HCT116 (cell line): ENCODE measurements around the gene ETNK2. TPM values are rescaled to one million over a fixed set of nuclear protein-coding genes. Genes with fewer than 3 reads are reported as not detected.

Source experiments
- ATAC-seq: fragments of 200-7000 bp; cut with Tn5 transposase; 2 replicates; pipeline ENCODE4 v1.9.1; 2020; ENCODE audit warnings: mild to moderate bottlenecking, moderate library complexity
- BruUV-seq: library from RNA; stranded (reverse); fragments of 400-500 nt; replicated peaks from 2 replicates; lab custom pipeline; 2021; lab: Mats Ljungman, UMichigan
- CTCF ChIA-PET: fragments of 300-600 bp; sonication (Branson Sonifier 250); formaldehyde crosslinking; loops from one replicate; lab custom pipeline; 2021; ENCODE audit warnings: antibody characterized with exemption; lab: Charles Lee
- POLR2A ChIA-PET: fragments of 300-600, 350-600 bp; sonication (Branson Sonifier 250); formaldehyde crosslinking; loops from one replicate; lab custom pipeline; 2021; ENCODE audit warnings: antibody characterized with exemption; lab: Charles Lee
- RAD21 ChIA-PET, 2 experiments: fragments of 300-600 bp; sonication (Branson Sonifier 250); formaldehyde crosslinking; loops; one replicate each; lab custom pipeline; 2023; ENCODE audit warnings: low total read pairs in 2 of 2; ENCODE audit not compliant: uncharacterized antibody in 2 of 2, unreplicated experiment in 2 of 2, low non-redundant PET in 1 of 2; lab: Charles Lee
- DNase-seq: peaks from one replicate; pipeline ENCODE4 v3.0.0-alpha.2; 2010; ENCODE audit warnings: low read depth, low spot score
- H2AFZ ChIP-seq: fragments of 200-600 bp; shearing (Covaris generic), sonication (generic); 2 replicates; pipeline ENCODE4 v1.6.1; 2017; ENCODE audit warnings: low read depth, mixed run types, mixed read lengths, antibody characterized with exemption, low read length; ENCODE audit not compliant: poor library complexity, severe bottlenecking
- H3K27ac ChIP-seq: 2 replicates; pipeline ENCODE4 v1.5.1; 2012; ENCODE audit warnings: low read depth, low read length
- H3K27me3 ChIP-seq: fragments of 200-600 bp; sonication (generic); 2 replicates; pipeline ENCODE4 v1.6.1; 2016; ENCODE audit warnings: mixed run types, low read length, mixed read lengths; ENCODE audit not compliant: insufficient read depth
- H3K36me3 ChIP-seq, 2 experiments: fragments of 200-500 bp in 1 of 2; fragments of 200-600 bp in 1 of 2; sonication (Bioruptor generic) in 1 of 2; sonication (generic) in 1 of 2; 2 replicates each; pipeline versions ENCODE4 v1.5.1 to v1.6.1; 2014 to 2016; ENCODE audit warnings: low read length in 2 of 2, inconsistent platforms in 1 of 2, mixed read lengths in 1 of 2, mixed run types in 1 of 2; ENCODE audit not compliant: insufficient read depth in 2 of 2, control insufficient read depth in 1 of 2
- H3K4me1 ChIP-seq, 2 experiments: fragments of 200-600 bp in 1 of 2; sonication (generic) in 1 of 2; 2 replicates each; pipeline versions ENCODE4 v1.5.1 to v1.6.1; 2012 to 2017; ENCODE audit warnings: low read length in 2 of 2, inconsistent platforms in 1 of 2, mild to moderate bottlenecking in 1 of 2, mixed read lengths in 1 of 2, mixed run types in 1 of 2, moderate library complexity in 1 of 2; ENCODE audit not compliant: insufficient read depth in 2 of 2, control insufficient read depth in 1 of 2
- H3K4me2 ChIP-seq: fragments of 200-600 bp; sonication (generic); 2 replicates; pipeline ENCODE4 v1.6.1; 2017; ENCODE audit warnings: mixed run types, low read length, mixed read lengths
- H3K4me3 ChIP-seq, 2 experiments: fragments of 200-600 bp in 1 of 2; sonication (generic) in 1 of 2; replicated peaks in 1 of 2; 2 replicates each; pipeline ENCODE4 v1.5.1; 2011 to 2016; ENCODE audit warnings: low read length in 2 of 2, control low read depth in 1 of 2, low read depth in 1 of 2, mild to moderate bottlenecking in 1 of 2, mixed read lengths in 1 of 2, mixed run types in 1 of 2
- H3K79me2 ChIP-seq: fragments of 200-600 bp; sonication (generic); 2 replicates; pipeline ENCODE4 v1.6.1; 2017; ENCODE audit warnings: mild to moderate bottlenecking, mixed run types, low read length, moderate library complexity, mixed read lengths; ENCODE audit not compliant: insufficient read depth
- H3K9ac ChIP-seq: fragments of 200-600 bp; sonication (generic); 2 replicates; pipeline ENCODE4 v1.6.1; 2016; ENCODE audit warnings: low read length, mixed read lengths
- H3K9me2 ChIP-seq: fragments of 200-600 bp; sonication (generic), shearing (Covaris generic); 2 replicates; pipeline ENCODE4 v1.6.1; 2017; ENCODE audit warnings: mixed run types, mild to moderate bottlenecking, moderate library complexity; ENCODE audit not compliant: insufficient read depth
- H3K9me3 ChIP-seq, 2 experiments: fragments of 200-500 bp in 1 of 2; fragments of 200-600 bp in 1 of 2; sonication (Bioruptor generic) in 1 of 2; sonication (generic) in 1 of 2; 2 replicates each; pipeline ENCODE4 v1.6.1; 2014 to 2017; ENCODE audit warnings: low read length in 2 of 2, mixed read lengths in 2 of 2, inconsistent platforms in 1 of 2, low read depth in 1 of 2, mild to moderate bottlenecking in 1 of 2, mixed run types in 1 of 2, moderate library complexity in 1 of 2; ENCODE audit not compliant: control insufficient read depth in 1 of 2, insufficient read depth in 1 of 2
- H4K20me1 ChIP-seq: fragments of 200-600 bp; sonication (generic), shearing (Covaris generic); 2 replicates; pipeline ENCODE4 v1.6.1; 2017; ENCODE audit warnings: mixed run types, mild to moderate bottlenecking, moderate library complexity; ENCODE audit not compliant: insufficient read depth
- CBX3 ChIP-seq: IDR thresholded peaks from 2 replicates; pipeline ENCODE4 v1.6.1; 2012; ENCODE audit warnings: low read depth
- CEBPB ChIP-seq: IDR thresholded peaks from 2 replicates; pipeline ENCODE4 v1.6.1; 2012; ENCODE audit warnings: low read depth
- EZH2phosphoT487 ChIP-seq: fragments of 200-600 bp; IDR thresholded peaks from 2 replicates; pipeline ENCODE4 v1.6.1; 2018; ENCODE audit warnings: antibody characterized with exemption, borderline replicate concordance
- FOSL1 ChIP-seq: IDR thresholded peaks from 2 replicates; pipeline ENCODE4 v1.6.1; 2012; ENCODE audit warnings: low read depth
- POLR2A ChIP-seq: IDR thresholded peaks from 2 replicates; pipeline ENCODE4 v1.7.0; 2011; ENCODE audit warnings: borderline replicate concordance; ENCODE audit not compliant: insufficient read depth, insufficient read length; ENCODE audit errors: extremely low read depth
- SIN3A ChIP-seq: IDR thresholded peaks from 2 replicates; pipeline ENCODE4 v1.6.1; 2012; ENCODE audit warnings: low read depth
- SP1 ChIP-seq: IDR thresholded peaks from 2 replicates; pipeline ENCODE4 v1.6.1; 2012; ENCODE audit warnings: low read depth
- SRF ChIP-seq: IDR thresholded peaks from 2 replicates; pipeline ENCODE4 v1.6.1; 2012; ENCODE audit warnings: low read depth
- TCF7L2 ChIP-seq: IDR thresholded peaks from 2 replicates; pipeline ENCODE4 v1.7.0; 2011; ENCODE audit warnings: borderline replicate concordance, inconsistent platforms; ENCODE audit not compliant: insufficient read depth, insufficient read length; ENCODE audit errors: extremely low read depth
- YY1 ChIP-seq: IDR thresholded peaks from 2 replicates; pipeline ENCODE4 v1.6.1; 2011; ENCODE audit warnings: low read length, low read depth, moderate library complexity, mild to moderate bottlenecking; ENCODE audit not compliant: insufficient replicate concordance; ENCODE audit errors: extremely low read depth
- ZFX ChIP-seq: fragments of 450-650 bp; IDR thresholded peaks from 2 replicates; pipeline ENCODE4 v1.6.1; 2017
- ZNF274 ChIP-seq: fragments of 200-500 bp; sonication (Bioruptor generic); IDR thresholded peaks from 2 replicates; pipeline ENCODE4 v1.6.1; 2014; ENCODE audit warnings: mild to moderate bottlenecking, low read depth, low read length, inconsistent platforms
- intact Hi-C: fragments of 100-400 bp; cut with micrococcal nuclease; formaldehyde crosslinking; loops from 2 replicates; pipeline ENCODE4 v1.10.0; 2022
- total RNA-seq: library from RNA; stranded (reverse); gene quantifications from one replicate; pipeline ENCODE4 v1.2.1, GENCODE V29; 2021; ENCODE audit not compliant: unreplicated experiment
- TF ChIP-seq, protein P1 (sequence below), 3 experiments: fragments of 200-600 bp in 1 of 3; sonication (generic) in 1 of 3; IDR thresholded peaks in 2 of 3; conservative IDR thresholded peaks in 1 of 3; 2 replicates each; pipeline ENCODE4 v1.5.1; 2012 to 2017; ENCODE audit warnings: low read depth in 2 of 3, low read length in 2 of 3, antibody characterized with exemption in 1 of 3, borderline replicate concordance in 1 of 3, control low read depth in 1 of 3, mild to moderate bottlenecking in 1 of 3, mixed read lengths in 1 of 3, mixed run types in 1 of 3, moderate library complexity in 1 of 3; ENCODE audit not compliant: insufficient read depth in 1 of 3
- TF ChIP-seq, protein P2 (sequence below): IDR thresholded peaks from 2 replicates; pipeline ENCODE4 v1.6.1; 2012; ENCODE audit warnings: low read depth
- TF ChIP-seq, protein P3 (sequence below): IDR thresholded peaks from 2 replicates; pipeline ENCODE4 v1.6.1; 2011; ENCODE audit warnings: mild to moderate bottlenecking, low read length, moderate library complexity; ENCODE audit not compliant: insufficient replicate concordance; ENCODE audit errors: extremely low read depth

ETNK2 gene
- total RNA-seq, 1 experiment from 2014 or later: 16.1 TPM

DNA sequence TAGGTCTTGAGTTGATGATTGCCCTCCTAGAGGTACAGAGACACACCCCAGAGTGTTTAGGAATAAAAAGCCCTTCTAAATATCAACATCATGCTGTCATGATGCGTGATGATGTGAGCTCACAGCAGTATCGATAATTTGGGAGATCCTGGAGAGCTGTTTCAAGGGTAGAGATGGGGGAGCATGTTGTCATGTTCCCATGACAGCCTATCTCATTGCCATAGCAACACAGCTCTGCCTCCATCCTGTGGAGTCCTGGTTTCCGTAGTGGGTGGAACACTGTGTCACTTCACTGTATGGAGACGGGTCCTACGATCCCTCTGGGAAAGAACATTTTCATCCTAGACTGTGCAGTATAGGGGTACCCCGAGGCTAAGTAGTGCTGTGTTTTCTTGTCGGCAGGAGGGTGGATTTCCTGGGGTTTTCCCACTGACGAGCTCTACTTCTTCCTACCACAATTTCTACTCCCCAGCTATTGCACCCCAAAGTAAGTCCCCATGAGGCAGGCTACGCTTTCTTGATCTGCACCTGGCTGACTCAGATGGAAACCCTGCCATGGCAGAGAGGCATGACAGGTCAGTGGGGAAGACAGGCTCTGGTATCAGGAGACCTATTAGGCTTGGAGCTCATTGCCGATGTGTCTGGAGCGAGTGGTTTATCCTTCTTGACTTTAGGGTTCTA lies 37.3 kb upstream of the ETNK2 start:
- no peak overlapping the region for H3K4me2 ChIP-seq
- no peak for DNase-seq
- intact Hi-C loops: no loop called here

More for the DNA sequence above, 37.3 kb upstream of the ETNK2 start:
- H4K20me1 ChIP-seq: no peaks in the 10 kb centered on the region
- H3K27ac ChIP-seq: no peak overlapping the region
- H3K9ac ChIP-seq: no peak overlapping the region
- H3K9me3 ChIP-seq: no peaks in the 10 kb centered on the region
- RAD21 ChIA-PET: no interaction called here
- no peaks in the 10 kb centered on the region for H3K27me3 ChIP-seq
- BruUV-seq: no TSS peak
- CTCF ChIA-PET: no interaction called here
- H3K9me2 ChIP-seq: no peaks in the 10 kb centered on the region
- ATAC-seq: no peak
- H3K79me2 ChIP-seq: no peaks in the 10 kb centered on the region
- no peak overlapping the region for H3K4me3 ChIP-seq
- POLR2A ChIA-PET: no interaction called here
- H3K4me1 ChIP-seq: peaks cover 0 to 4% of the 10 kb centered on the region in 2 experiments; a peak in 1 of 4 replicates
- H3K36me3 ChIP-seq: no peaks in the 10 kb centered on the region
- TF ChIP-seq YY1 (no peak), TCF7L2 (no peak), EZH2phosphoT487 (no peak), CBX3 (no peak), SP1 (no peak), ZFX (no peak), ZNF274 (no peak), CEBPB (no peak), FOSL1 (no peak), POLR2A (no peak), SIN3A (no peak), SRF (no peak)
- TF ChIP-seq, protein P1, sequence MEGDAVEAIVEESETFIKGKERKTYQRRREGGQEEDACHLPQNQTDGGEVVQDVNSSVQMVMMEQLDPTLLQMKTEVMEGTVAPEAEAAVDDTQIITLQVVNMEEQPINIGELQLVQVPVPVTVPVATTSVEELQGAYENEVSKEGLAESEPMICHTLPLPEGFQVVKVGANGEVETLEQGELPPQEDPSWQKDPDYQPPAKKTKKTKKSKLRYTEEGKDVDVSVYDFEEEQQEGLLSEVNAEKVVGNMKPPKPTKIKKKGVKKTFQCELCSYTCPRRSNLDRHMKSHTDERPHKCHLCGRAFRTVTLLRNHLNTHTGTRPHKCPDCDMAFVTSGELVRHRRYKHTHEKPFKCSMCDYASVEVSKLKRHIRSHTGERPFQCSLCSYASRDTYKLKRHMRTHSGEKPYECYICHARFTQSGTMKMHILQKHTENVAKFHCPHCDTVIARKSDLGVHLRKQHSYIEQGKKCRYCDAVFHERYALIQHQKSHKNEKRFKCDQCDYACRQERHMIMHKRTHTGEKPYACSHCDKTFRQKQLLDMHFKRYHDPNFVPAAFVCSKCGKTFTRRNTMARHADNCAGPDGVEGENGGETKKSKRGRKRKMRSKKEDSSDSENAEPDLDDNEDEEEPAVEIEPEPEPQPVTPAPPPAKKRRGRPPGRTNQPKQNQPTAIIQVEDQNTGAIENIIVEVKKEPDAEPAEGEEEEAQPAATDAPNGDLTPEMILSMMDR (IDR thresholded peaks at IDR 0.05 in 2 of 3, conservative IDR thresholded peaks at IDR 0.05 in 1 of 3; ENCODE audit: borderline replicate concordance in 1 of 3, insufficient read depth in 1 of 3, low read depth in 2 of 3, low read length in 2 of 3): no peak
- TF ChIP-seq, protein P2, sequence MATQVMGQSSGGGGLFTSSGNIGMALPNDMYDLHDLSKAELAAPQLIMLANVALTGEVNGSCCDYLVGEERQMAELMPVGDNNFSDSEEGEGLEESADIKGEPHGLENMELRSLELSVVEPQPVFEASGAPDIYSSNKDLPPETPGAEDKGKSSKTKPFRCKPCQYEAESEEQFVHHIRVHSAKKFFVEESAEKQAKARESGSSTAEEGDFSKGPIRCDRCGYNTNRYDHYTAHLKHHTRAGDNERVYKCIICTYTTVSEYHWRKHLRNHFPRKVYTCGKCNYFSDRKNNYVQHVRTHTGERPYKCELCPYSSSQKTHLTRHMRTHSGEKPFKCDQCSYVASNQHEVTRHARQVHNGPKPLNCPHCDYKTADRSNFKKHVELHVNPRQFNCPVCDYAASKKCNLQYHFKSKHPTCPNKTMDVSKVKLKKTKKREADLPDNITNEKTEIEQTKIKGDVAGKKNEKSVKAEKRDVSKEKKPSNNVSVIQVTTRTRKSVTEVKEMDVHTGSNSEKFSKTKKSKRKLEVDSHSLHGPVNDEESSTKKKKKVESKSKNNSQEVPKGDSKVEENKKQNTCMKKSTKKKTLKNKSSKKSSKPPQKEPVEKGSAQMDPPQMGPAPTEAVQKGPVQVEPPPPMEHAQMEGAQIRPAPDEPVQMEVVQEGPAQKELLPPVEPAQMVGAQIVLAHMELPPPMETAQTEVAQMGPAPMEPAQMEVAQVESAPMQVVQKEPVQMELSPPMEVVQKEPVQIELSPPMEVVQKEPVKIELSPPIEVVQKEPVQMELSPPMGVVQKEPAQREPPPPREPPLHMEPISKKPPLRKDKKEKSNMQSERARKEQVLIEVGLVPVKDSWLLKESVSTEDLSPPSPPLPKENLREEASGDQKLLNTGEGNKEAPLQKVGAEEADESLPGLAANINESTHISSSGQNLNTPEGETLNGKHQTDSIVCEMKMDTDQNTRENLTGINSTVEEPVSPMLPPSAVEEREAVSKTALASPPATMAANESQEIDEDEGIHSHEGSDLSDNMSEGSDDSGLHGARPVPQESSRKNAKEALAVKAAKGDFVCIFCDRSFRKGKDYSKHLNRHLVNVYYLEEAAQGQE: no peak
- TF ChIP-seq, protein P3, sequence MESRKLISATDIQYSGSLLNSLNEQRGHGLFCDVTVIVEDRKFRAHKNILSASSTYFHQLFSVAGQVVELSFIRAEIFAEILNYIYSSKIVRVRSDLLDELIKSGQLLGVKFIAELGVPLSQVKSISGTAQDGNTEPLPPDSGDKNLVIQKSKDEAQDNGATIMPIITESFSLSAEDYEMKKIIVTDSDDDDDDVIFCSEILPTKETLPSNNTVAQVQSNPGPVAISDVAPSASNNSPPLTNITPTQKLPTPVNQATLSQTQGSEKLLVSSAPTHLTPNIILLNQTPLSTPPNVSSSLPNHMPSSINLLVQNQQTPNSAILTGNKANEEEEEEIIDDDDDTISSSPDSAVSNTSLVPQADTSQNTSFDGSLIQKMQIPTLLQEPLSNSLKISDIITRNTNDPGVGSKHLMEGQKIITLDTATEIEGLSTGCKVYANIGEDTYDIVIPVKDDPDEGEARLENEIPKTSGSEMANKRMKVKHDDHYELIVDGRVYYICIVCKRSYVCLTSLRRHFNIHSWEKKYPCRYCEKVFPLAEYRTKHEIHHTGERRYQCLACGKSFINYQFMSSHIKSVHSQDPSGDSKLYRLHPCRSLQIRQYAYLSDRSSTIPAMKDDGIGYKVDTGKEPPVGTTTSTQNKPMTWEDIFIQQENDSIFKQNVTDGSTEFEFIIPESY: no peak
- H2AFZ ChIP-seq: no peak overlapping the region
